DOHH2 (cell line): ENCODE results near the gene RIC1.

Experiments used
- CTCF ChIP-seq: fragments of 200-600 bp; sonication (generic); IDR thresholded peaks from one replicate; pipeline ENCODE4 v1.5.1; 2014; ENCODE audit warnings: antibody characterized with exemption, mild to moderate bottlenecking, low read depth, low read length; ENCODE audit not compliant: poor library complexity, severe bottlenecking
- EZH2phosphoT487 ChIP-seq: fragments of 200-600 bp; sonication (generic); IDR thresholded peaks from 2 replicates; pipeline ENCODE4 v1.6.1; 2017; ENCODE audit warnings: borderline replicate concordance, mild to moderate bottlenecking, antibody characterized with exemption, low read length, moderate library complexity, mixed read lengths

DNA sequence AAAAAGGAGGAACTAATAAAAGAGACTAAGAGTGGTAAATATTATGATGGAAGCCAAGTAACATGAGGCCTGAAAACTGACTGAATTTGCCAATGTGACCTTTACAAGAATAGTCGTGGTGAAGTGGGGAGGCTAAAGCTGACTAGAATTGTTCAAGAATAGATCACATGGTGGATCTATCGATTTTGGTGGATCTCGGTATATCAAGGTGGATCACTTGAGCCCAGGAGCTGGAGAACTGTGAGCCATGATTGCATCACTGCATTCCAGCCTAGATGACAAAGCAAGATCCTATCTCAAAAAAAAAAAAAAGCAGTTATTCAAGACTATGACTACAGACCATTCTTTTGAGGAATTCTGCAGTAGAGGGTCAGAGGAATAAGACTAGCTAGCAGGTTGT is 189.0 kb downstream of the RIC1 start:
- TF ChIP-seq CTCF (no peak), EZH2phosphoT487 (no peak)
